Measurements from ENCODE around the gene CACNA1D. TPM values are rescaled to one million over a fixed set of nuclear protein-coding genes. Genes with fewer than 3 reads are reported as not detected.
A peak's percentile ranks its signal among the peaks of the same experiment; 100 is the strongest.

The CACNA1D gene
- total and polyA plus RNA-seq, 2 experiments from 2014 or later = 41.0 to 159 TPM

GRCh38 chr3:53708001-53708621 is 213.7 kb downstream of the CACNA1D start:
- H3K9me3 ChIP-seq (ENCODE audit: low read depth) = no peaks in the 10 kb centered on the region
- H3K4me1 ChIP-seq (ENCODE audit: low read depth) = peaks cover 92% of the 10 kb centered on the region
- H3K4me3 ChIP-seq = no peak overlapping the region
- TF ChIP-seq, protein P1, sequence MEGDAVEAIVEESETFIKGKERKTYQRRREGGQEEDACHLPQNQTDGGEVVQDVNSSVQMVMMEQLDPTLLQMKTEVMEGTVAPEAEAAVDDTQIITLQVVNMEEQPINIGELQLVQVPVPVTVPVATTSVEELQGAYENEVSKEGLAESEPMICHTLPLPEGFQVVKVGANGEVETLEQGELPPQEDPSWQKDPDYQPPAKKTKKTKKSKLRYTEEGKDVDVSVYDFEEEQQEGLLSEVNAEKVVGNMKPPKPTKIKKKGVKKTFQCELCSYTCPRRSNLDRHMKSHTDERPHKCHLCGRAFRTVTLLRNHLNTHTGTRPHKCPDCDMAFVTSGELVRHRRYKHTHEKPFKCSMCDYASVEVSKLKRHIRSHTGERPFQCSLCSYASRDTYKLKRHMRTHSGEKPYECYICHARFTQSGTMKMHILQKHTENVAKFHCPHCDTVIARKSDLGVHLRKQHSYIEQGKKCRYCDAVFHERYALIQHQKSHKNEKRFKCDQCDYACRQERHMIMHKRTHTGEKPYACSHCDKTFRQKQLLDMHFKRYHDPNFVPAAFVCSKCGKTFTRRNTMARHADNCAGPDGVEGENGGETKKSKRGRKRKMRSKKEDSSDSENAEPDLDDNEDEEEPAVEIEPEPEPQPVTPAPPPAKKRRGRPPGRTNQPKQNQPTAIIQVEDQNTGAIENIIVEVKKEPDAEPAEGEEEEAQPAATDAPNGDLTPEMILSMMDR (IDR thresholded peaks at IDR 0.05; ENCODE audit: low read depth, low read length) = no peak
- no peaks in the 10 kb centered on the region for H3K36me3 ChIP-seq
- H3K27me3 ChIP-seq = no peaks in the 10 kb centered on the region
- DNase-seq (ENCODE audit: low read depth in 1 of 2, low spot score in 1 of 2) = peak in 1 of 2 donors; percentile 94
- peak overlapping the region; percentile 92 for H3K27ac ChIP-seq

DNA sequence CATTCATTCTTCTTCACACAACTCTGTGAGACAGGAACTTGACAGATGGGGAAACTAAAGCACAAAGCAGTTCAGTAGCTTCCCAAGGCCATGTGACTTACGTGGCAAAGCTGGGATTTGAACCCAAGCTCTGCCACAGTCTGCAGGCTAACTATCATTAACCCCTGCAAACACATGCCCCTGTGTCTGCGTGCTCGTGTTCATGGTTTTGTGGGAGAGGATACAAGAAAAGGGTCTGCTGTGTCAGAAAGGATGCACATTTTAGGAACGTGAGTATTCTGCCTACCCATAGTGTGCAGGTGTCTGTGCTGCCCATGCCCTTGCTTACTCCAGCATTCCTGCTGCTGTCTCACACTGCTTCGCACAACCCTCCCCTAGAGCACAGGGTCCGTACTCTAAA is 214.8 kb downstream of the CACNA1D start:
- DNase-seq (ENCODE audit: low read depth in 1 of 2, low spot score in 1 of 2) = no peak
- Histone ChIP-seq H3K4me1 (ENCODE audit: low read depth) (peaks cover 89% of the 10 kb centered on the region), H3K9me3 (ENCODE audit: low read depth) (no peaks in the 10 kb centered on the region), H3K36me3 (no peaks in the 10 kb centered on the region), H3K4me3 (no peak overlapping the region), H3K27ac (peak overlapping the region; percentile 92), H3K27me3 (no peaks in the 10 kb centered on the region)
- TF ChIP-seq, protein P1 (IDR thresholded peaks at IDR 0.05; ENCODE audit: low read depth, low read length) = no peak

DNA sequence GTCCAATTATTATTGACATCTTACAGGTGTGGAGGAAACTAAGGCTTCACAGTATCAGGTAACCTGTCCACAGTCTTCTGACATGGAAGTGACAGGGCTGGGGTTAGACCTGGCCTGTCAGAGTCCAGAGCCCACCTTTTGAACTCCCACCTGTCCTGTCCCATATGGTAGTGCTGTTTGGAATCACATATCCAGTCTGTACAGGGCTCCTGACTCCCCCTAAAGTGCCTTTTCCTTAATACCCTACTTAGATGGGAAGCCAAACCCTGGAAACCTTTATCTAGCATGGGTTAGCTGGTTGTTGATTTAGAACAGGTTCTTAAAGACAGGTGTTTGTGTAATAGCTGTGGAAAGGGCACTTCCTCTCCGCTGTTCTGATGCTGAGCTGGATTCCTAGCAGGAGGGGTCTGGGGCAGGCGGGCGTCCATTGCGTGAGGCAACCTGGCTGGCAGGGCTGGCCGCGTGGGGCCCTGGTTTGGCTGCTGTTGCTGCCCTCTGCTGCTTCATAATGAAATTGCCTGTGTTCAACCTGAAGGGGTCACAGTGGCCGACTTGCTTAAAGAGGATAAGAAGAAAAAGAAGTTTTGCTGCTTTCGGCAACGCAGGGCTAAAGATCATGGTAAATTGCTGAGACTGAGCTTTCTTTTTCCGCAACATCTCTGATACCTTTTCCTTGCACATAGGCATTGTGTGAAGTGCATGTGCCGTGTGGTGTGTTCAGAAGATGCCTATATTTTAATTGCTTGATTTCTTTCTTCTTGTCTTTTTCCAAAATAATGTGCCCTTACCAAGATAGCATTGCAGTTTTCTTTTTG is 215.7 kb downstream of the CACNA1D start:
- H3K4me1 ChIP-seq (ENCODE audit: low read depth) = peaks cover 89% of the 10 kb centered on the region
- H3K27ac ChIP-seq = peak overlapping the region; percentile 92

DNA sequence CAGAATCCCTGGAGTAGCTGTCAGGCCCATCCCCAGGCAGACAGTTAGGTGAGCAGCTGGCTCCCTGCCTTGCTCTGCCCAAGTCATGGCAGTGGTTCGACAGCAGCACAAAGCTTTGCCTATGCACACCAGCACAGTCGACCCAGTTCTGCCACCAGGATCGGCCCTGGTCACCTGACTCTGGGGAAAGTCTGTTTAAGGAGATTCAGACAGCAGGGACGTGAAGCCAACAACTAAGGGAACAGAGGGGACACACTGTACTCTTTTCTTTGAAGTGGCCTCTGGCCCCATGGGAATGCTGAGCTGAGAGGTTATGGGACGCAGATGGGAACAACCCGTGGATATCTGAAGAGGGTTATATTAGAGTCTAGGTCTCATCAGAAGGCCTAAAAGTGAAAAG is 217.0 kb downstream of the CACNA1D start:
- Histone ChIP-seq H3K9me3 (ENCODE audit: low read depth) (no peaks in the 10 kb centered on the region), H3K27me3 (no peaks in the 10 kb centered on the region), H3K4me1 (ENCODE audit: low read depth) (peaks cover 78% of the 10 kb centered on the region), H3K4me3 (no peak overlapping the region), H3K27ac (peak overlapping the region; percentile 75), H3K36me3 (no peaks in the 10 kb centered on the region)
- TF ChIP-seq, protein P1 (IDR thresholded peaks at IDR 0.05; ENCODE audit: low read depth, low read length) = no peak
- DNase-seq (ENCODE audit: low read depth in 1 of 2, low spot score in 1 of 2) = no peak

More for the DNA sequence above, 215.7 kb downstream of the CACNA1D start:
- peak; percentile 78 to 93 for DNase-seq (ENCODE audit: low read depth in 1 of 2, low spot score in 1 of 2)
- H3K27me3 ChIP-seq = no peaks in the 10 kb centered on the region
- no peaks in the 10 kb centered on the region for H3K9me3 ChIP-seq (ENCODE audit: low read depth)
- no peak overlapping the region for H3K4me3 ChIP-seq
- TF ChIP-seq, protein P1 (IDR thresholded peaks at IDR 0.05; ENCODE audit: low read depth, low read length) = peak; percentile 84
- H3K36me3 ChIP-seq = no peaks in the 10 kb centered on the region

DNA sequence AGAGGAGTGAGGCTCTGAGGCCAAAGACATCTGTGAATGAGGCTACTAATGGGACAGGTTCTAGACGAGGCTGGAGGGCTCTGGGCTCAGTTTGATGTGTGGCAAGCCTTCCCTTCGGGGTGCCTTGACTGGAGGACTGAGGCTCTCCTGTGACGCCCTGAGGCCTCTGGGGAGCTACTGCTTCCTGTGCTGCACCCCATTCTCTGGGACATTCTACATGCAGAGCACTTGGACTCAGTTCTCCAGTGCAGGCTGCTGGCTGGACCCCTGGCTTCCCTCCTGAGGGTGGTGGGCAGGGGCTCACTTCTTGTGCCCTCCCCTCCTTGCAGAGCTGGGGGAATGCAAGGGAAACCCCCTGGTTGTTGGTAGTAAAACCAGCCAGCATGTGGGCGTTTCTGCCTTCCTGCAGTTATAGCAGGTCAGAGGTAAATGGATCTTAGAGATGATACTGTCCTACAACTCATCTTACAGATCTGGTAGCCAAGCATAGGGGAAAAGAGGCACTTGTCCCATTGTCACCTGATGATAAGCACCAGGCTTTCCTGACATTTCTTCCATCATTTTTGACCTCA is 218.5 kb downstream of the CACNA1D start:
- Histone ChIP-seq H3K27me3 (no peaks in the 10 kb centered on the region), H3K27ac (no peak overlapping the region), H3K4me1 (ENCODE audit: low read depth) (peaks cover 62% of the 10 kb centered on the region), H3K4me3 (no peak overlapping the region), H3K9me3 (ENCODE audit: low read depth) (no peaks in the 10 kb centered on the region), H3K36me3 (no peaks in the 10 kb centered on the region)
- no peak for DNase-seq (ENCODE audit: low read depth in 1 of 2, low spot score in 1 of 2)
- TF ChIP-seq, protein P1 (IDR thresholded peaks at IDR 0.05; ENCODE audit: low read depth, low read length) = no peak
